HL-60/S4 treated with phorbol 12-myristate 13-acetate at 8.2 ng/mL for 4 days and 3 days (cell line): ENCODE results near the gene DGKG.

ENCODE experiments used
- in situ Hi-C: fragments of 300-500 bp; cut with MboI; formaldehyde crosslinking; loops from 2 replicates; pipeline ENCODE4 v1.15.0; 2022; ENCODE audit warnings: low sequenced_read_pairs

Gene DGKG

GRCh38 chr3:186181901-186182300 lies 180.1 kb downstream of the DGKG start:
- in situ Hi-C loops, result no loop called here

GRCh38 chr3:186180891-186181481 lies 181.0 kb downstream of the DGKG start:
- in situ Hi-C loops, result no loop called here

GRCh38 chr3:186180151-186180550 lies 181.9 kb downstream of the DGKG start:
- in situ Hi-C loops, result no loop called here

GRCh38 chr3:186178412-186178811 lies 183.6 kb downstream of the DGKG start:
- in situ Hi-C loops, result no loop called here

- in situ Hi-C loops, result no loop called here
These were observed 185.6 kb downstream of the DGKG start for GRCh38 chr3:186176373-186176990.

- in situ Hi-C loops, result no loop called here
These were observed 188.7 kb downstream of the DGKG start for GRCh38 chr3:186173224-186173815.

GRCh38 chr3:186172353-186172752 lies 189.7 kb downstream of the DGKG start:
- in situ Hi-C loops, result no loop called here

- in situ Hi-C loops, result no loop called here
These were observed 190.5 kb downstream of the DGKG start for GRCh38 chr3:186171521-186171920.

- in situ Hi-C loops, result no loop called here
These were observed 191.5 kb downstream of the DGKG start for GRCh38 chr3:186170516-186170915.

- in situ Hi-C loops, result no loop called here
These were observed 192.7 kb downstream of the DGKG start for GRCh38 chr3:186169379-186169778.

- in situ Hi-C loops, result no loop called here
These were observed 193.1 kb downstream of the DGKG start for GRCh38 chr3:186168976-186169375.

GRCh38 chr3:186167646-186168395 lies 194.2 kb downstream of the DGKG start:
- in situ Hi-C loops, result no loop called here

GRCh38 chr3:186166491-186167288 lies 195.3 kb downstream of the DGKG start:
- in situ Hi-C loops, result no loop called here

GRCh38 chr3:186166036-186166435 lies 196.0 kb downstream of the DGKG start:
- in situ Hi-C loops, result no loop called here

- in situ Hi-C loops, result no loop called here
These were observed 196.7 kb downstream of the DGKG start for GRCh38 chr3:186165331-186165730.

- in situ Hi-C loops, result no loop called here
These were observed 197.3 kb downstream of the DGKG start for GRCh38 chr3:186164696-186165095.

- in situ Hi-C loops, result no loop called here
These were observed 199.8 kb downstream of the DGKG start for GRCh38 chr3:186162221-186162620.

GRCh38 chr3:186160691-186161243 lies 201.3 kb downstream of the DGKG start:
- in situ Hi-C loops, result no loop called here

- in situ Hi-C loops, result no loop called here
These were observed 207.4 kb downstream of the DGKG start for GRCh38 chr3:186154641-186155040.

GRCh38 chr3:186152889-186153292 lies 209.1 kb downstream of the DGKG start:
- in situ Hi-C loops, result no loop called here

GRCh38 chr3:186152361-186152798 lies 209.7 kb downstream of the DGKG start:
- in situ Hi-C loops, result no loop called here
